ENCODE results near the gene FSCB.

DNA sequence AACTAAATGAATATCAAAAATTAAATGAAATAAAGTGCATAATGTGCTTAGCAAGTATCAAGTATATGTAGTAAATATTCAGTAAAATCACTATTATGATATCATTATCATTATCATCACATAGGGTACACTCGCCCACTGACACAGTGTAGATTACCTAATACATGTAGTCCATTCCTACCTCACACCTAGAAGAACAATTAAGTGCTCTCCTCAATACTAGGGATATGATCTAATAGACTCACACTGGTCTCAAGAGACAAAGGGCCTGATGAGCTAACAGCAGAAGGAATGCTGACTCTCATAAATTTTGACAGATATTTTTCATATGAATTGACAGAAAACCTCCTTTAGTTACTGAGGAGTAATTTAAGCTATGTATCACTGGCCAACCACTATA, 29.1 kb downstream of the FSCB start:
- TF ChIP-seq CTCF (IDR thresholded peaks at IDR 0.05) (no peak), POLR2AphosphoS5 (IDR thresholded peaks at IDR 0.05) (no peak)
